ENCODE data around the gene MRPL4. TPM values are rescaled to one million over a fixed set of nuclear protein-coding genes. Genes with fewer than 3 reads are reported as not detected.
A peak's percentile ranks its signal among the peaks of the same experiment; 100 is the strongest.

Gene MRPL4
- total and polyA plus RNA-seq, 2 of the 13 experiments (the other 11 are each of a cell fraction or from before 2014, with no cell fraction given): 40.6 to 42.5 TPM

DNA sequence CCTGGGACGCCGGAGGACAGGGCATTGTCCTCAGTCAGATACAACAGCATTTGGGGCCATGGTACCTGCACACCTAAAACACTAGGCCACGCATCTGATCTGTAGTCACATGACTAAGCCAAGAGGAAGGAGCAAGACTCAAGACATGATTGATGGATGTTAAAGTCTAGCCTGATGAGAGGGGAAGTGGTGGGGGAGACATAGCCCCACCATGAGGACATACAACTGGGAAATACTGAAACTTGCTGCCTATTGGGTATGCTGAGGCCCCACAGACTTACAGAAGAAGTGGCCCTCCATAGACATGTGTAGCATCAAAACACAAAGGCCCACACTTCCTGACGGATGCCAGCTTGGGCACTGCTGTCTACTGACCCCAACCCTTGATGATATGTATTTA lies 33.4 kb downstream of the MRPL4 start:
- no peak overlapping the region for H3K4me3 ChIP-seq (replicated peaks in 1 of 3; ENCODE audit: insufficient read depth in 1 of 3, low read depth in 2 of 3, low read length in 3 of 3)
- POLR2A ChIA-PET: interaction anchor here (1.0 to 7.3 kb wide), 5 partner anchors 14 to 49 kb away, joined by 3 to 149 read pairs (median 6); partner anchors contain the start of genes ICAM1 and RAVER1
- CTCF ChIA-PET (ENCODE audit: low intra/inter-chr PET ratio, low total read pairs): no interaction called here
- peaks cover 19 to 26% of the 10 kb centered on the region in 2 experiments for H3K36me3 ChIP-seq (replicated peaks in 1 of 2; ENCODE audit: control insufficient read depth in 1 of 2, insufficient read depth in 2 of 2, low read length in 2 of 2)
- in situ Hi-C loops (cut with HindIII; ENCODE audit: extremely low pct_ligation_motif_present, low pct_unique_long_range_greater_than_20kb): no loop called here
- ATAC-seq (no peak), FAIRE-seq (no peak), DNase-seq (ENCODE audit: low spot score) (no peak)
- peaks cover 53% of the 10 kb centered on the region for H3K4me1 ChIP-seq (ENCODE audit: insufficient read depth, low read length)
- intact Hi-C loops (cut with micrococcal nuclease; ENCODE audit: unreplicated experiment): no loop called here
- 95% methylated on average over 2 of the region's 4 CpGs for WGBS (ENCODE audit: low lambda C conversion rate)
- no peak overlapping the region for H3K27ac ChIP-seq (ENCODE audit: extremely low read length, insufficient read depth, low read length)
- no peak overlapping the region for H2AFZ ChIP-seq (ENCODE audit: low read length)
- peaks cover 0 to 6% of the 10 kb centered on the region in 2 experiments; a peak in 3 of 5 replicates for H3K27me3 ChIP-seq (ENCODE audit: control insufficient read depth in 1 of 2, insufficient read depth in 2 of 2, low read length in 2 of 2)
- H3K79me2 ChIP-seq (ENCODE audit: insufficient read depth, low read length): no peaks in the 10 kb centered on the region
- TF ChIP-seq RBFOX2 (IDR thresholded peaks at IDR 0.05; ENCODE audit: low read depth, low read length) (0 out of 2 replicates have a peak, but pooled peaks have one; percentile 33), RXRB (CRISPR knock-in tag; IDR thresholded peaks at IDR 0.05; ENCODE audit: borderline replicate concordance) (no peak)
- BruUV-seq (replicated peaks): TSS peak; percentile 67
- no peak overlapping the region for H3K9ac ChIP-seq (ENCODE audit: insufficient read depth, low read depth, low read length)
- H3K9me3 ChIP-seq (ENCODE audit: low read length): no peaks in the 10 kb centered on the region
- H3K4me2 ChIP-seq (ENCODE audit: low read depth, low read length): no peak overlapping the region
- 0 out of 2 replicates have a peak, but pooled peaks cover 6% of the 10 kb centered on the region for H4K20me1 ChIP-seq (ENCODE audit: insufficient read depth, low read length)

DNA sequence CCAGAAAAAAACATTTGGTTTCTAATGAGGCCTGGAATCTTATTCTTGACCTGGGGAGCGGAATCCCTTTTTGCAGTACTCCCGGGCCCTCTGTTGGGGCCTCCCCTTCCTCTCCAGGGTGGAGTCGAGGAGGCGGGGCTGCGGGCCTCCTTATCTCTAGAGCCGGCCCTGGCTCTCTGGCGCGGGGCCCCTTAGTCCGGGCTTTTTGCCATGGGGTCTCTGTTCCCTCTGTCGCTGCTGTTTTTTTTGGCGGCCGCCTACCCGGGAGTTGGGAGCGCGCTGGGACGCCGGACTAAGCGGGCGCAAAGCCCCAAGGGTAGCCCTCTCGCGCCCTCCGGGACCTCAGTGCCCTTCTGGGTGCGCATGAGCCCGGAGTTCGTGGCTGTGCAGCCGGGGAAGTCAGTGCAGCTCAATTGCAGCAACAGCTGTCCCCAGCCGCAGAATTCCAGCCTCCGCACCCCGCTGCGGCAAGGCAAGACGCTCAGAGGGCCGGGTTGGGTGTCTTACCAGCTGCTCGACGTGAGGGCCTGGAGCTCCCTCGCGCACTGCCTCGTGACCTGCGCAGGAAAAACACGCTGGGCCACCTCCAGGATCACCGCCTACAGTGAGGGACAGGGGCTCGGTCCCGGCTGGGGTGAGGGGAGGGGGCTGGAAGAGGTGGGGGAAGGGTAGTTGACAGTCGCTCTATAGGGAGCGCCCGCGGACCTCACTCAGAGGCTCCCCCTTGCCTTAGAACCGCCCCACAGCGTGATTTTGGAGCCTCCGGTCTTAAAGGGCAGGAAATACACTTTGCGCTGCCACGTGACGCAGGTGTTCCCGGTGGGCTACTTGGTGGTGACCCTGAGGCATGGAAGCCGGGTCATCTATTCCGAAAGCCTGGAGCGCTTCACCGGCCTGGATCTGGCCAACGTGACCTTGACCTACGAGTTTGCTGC lies 35.1 kb downstream of the MRPL4 start, which contains the start of gene ICAM4:
Gene ICAM4 (plus strand): TSS at position 153 of the 935 bp plus-strand sequence. CDS start 58 bp downstream, at position 211.
- Histone ChIP-seq H3K9ac (ENCODE audit: insufficient read depth, low read depth, low read length) (peak within 1 kb of the TSS; percentile 18; the same call in 1 of the 2 replicates), H3K79me2 (ENCODE audit: insufficient read depth, low read length) (no peaks in the 10 kb centered on the region), H3K4me2 (ENCODE audit: low read depth, low read length) (peak within 1 kb of the TSS; percentile 97), H3K27me3 (ENCODE audit: control insufficient read depth in 1 of 2, insufficient read depth in 2 of 2, low read length in 2 of 2) (peaks cover 0 to 20% of the 10 kb centered on the region in 2 experiments; a peak in 3 of 5 replicates), H3K27ac (ENCODE audit: extremely low read length, insufficient read depth, low read length) (peak within 1 kb of the TSS; percentile 30), H3K36me3 (replicated peaks in 1 of 2; ENCODE audit: control insufficient read depth in 1 of 2, insufficient read depth in 2 of 2, low read length in 2 of 2) (peaks cover 19 to 26% of the 10 kb centered on the region in 2 experiments), H4K20me1 (ENCODE audit: insufficient read depth, low read length) (0 out of 2 replicates have a peak, but pooled peaks cover 6% of the 10 kb centered on the region), H2AFZ (ENCODE audit: low read length) (no peak within 1 kb of the TSS), H3K4me3 (replicated peaks in 1 of 3; ENCODE audit: insufficient read depth in 1 of 3, low read depth in 2 of 3, low read length in 3 of 3) (peak within 1 kb of the TSS; percentile 33 to 70 (median 41); a peak in 5 of 6 replicates), H3K9me3 (ENCODE audit: low read length) (no peaks in the 10 kb centered on the region), H3K4me1 (ENCODE audit: insufficient read depth, low read length) (peaks cover 68% of the 10 kb centered on the region)
- intact Hi-C loops (cut with micrococcal nuclease; ENCODE audit: unreplicated experiment) (loop anchor here (2.0 kb wide), 1 partner anchor 16 kb away; the partner anchor contains the start of gene ICAM1), in situ Hi-C loops (cut with HindIII; ENCODE audit: extremely low pct_ligation_motif_present, low pct_unique_long_range_greater_than_20kb) (no loop called here)
- CTCF ChIA-PET (ENCODE audit: low intra/inter-chr PET ratio, low total read pairs): no interaction called here
- DNase-seq (ENCODE audit: low spot score) (peak; percentile 63), ATAC-seq (peak; percentile 41), FAIRE-seq (no peak)
- 3% methylated on average over 9 of the region's 59 CpGs for WGBS (ENCODE audit: low lambda C conversion rate)
- POLR2A ChIA-PET: interaction anchor here (0.6 to 7.3 kb wide), 10 partner anchors 11 to 102 kb away, joined by 3 to 149 read pairs (median 4); partner anchors contain the start of genes FDX2, ICAM1 and RAVER1
- BruUV-seq (replicated peaks): no TSS peak
- TF ChIP-seq SALL1 (CRISPR knock-in tag; IDR thresholded peaks at IDR 0.05) (peak; percentile 51), ZNF17 (CRISPR knock-in tag; IDR thresholded peaks at IDR 0.05) (no peak), MBD4 (IDR thresholded peaks at IDR 0.05; ENCODE audit: borderline replicate concordance, low read length) (no peak), ZNF337 (CRISPR knock-in tag; IDR thresholded peaks at IDR 0.05; ENCODE audit: borderline replicate concordance, low read depth) (no peak), U2AF1 (optimal IDR thresholded peaks at IDR 0.05; ENCODE audit: low read depth, low read length) (peak; percentile 39), ZHX2 (IDR thresholded peaks at IDR 0.05; ENCODE audit: low read depth) (no peak), ZHX2 (CRISPR knock-in tag; IDR thresholded peaks at IDR 0.05; ENCODE audit: borderline replicate concordance) (no peak; the same call in 1 of the 2 replicates)

Measured in HepG2 (cell line).